ENCODE measurements around the gene CCDC169. TPM values are rescaled to one million over a fixed set of nuclear protein-coding genes. Genes with fewer than 3 reads are reported as not detected.

The CCDC169 gene
- total RNA-seq, 1 experiment from 2014 or later: not detected

DNA sequence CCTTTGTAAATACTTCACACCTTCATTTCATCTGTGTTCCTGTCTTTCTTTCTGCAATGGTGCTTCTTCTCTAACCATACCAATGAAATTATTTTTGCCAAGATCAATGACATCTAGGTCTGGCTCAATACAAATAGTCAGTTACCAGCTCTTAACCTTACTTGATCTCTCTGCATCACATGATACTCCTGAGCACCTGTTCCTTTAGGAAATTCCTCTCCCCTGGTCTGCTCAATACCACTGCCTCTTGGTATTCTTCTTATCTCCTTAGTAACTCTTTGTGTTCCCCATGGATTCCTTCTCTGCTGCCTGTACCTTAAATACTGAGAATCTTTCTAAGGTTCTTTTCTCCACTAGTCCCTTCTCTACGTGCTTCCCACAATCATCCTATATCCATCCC is 109.2 kb downstream of the CCDC169 start:
- RAD21 ChIA-PET (ENCODE audit: low non-redundant PET in 1 of 2, low total read pairs in 2 of 2, uncharacterized antibody in 2 of 2, unreplicated experiment in 2 of 2): no interaction called here
- no peak for DNase-seq (ENCODE audit: low read depth, low spot score)
- no TSS peak for BruUV-seq (replicated peaks)
- no peak for ATAC-seq
- Histone ChIP-seq H3K36me3 (ENCODE audit: control insufficient read depth in 1 of 2, insufficient read depth in 2 of 2, low read length in 2 of 2) (no peaks in the 10 kb centered on the region), H3K27me3 (ENCODE audit: insufficient read depth, low read length) (no peaks in the 10 kb centered on the region), H3K4me2 (ENCODE audit: low read length) (no peak overlapping the region), H3K9me2 (ENCODE audit: insufficient read depth) (no peaks in the 10 kb centered on the region), H4K20me1 (ENCODE audit: insufficient read depth) (no peaks in the 10 kb centered on the region), H3K9me3 (ENCODE audit: control insufficient read depth in 1 of 2, insufficient read depth in 1 of 2, low read depth in 1 of 2, low read length in 2 of 2) (peaks cover 0 to 13% of the 10 kb centered on the region in 2 experiments; a peak in 3 of 4 replicates), H2AFZ (ENCODE audit: low read depth, low read length, poor library complexity, severe bottlenecking) (no peak overlapping the region), H3K4me3 (replicated peaks in 1 of 2; ENCODE audit: low read depth in 1 of 2, low read length in 2 of 2) (no peak overlapping the region), H3K9ac (ENCODE audit: low read length) (no peak overlapping the region), H3K79me2 (ENCODE audit: insufficient read depth, low read length) (no peaks in the 10 kb centered on the region), H3K4me1 (ENCODE audit: control insufficient read depth in 1 of 2, insufficient read depth in 2 of 2, low read length in 2 of 2) (no peaks in the 10 kb centered on the region), H3K27ac (ENCODE audit: low read depth, low read length) (no peak overlapping the region)
- intact Hi-C loops (cut with micrococcal nuclease): no loop called here
- POLR2A ChIA-PET: no interaction called here
- CTCF ChIA-PET: no interaction called here
- TF ChIP-seq TCF7L2 (IDR thresholded peaks at IDR 0.05; ENCODE audit: borderline replicate concordance, extremely low read depth, insufficient read depth, insufficient read length) (no peak), EZH2phosphoT487 (IDR thresholded peaks at IDR 0.05; ENCODE audit: borderline replicate concordance) (no peak), EZH2 (IDR thresholded peaks at IDR 0.05) (no peak), POLR2A (IDR thresholded peaks at IDR 0.05; ENCODE audit: borderline replicate concordance, extremely low read depth, insufficient read depth, insufficient read length) (no peak), SRF (IDR thresholded peaks at IDR 0.05; ENCODE audit: low read depth) (no peak), RAD21 (IDR thresholded peaks at IDR 0.05; ENCODE audit: low read depth) (no peak), CEBPB (IDR thresholded peaks at IDR 0.05; ENCODE audit: low read depth) (no peak), POLR2AphosphoS5 (IDR thresholded peaks at IDR 0.05; ENCODE audit: low read depth, low read length) (no peak), CBX3 (IDR thresholded peaks at IDR 0.05; ENCODE audit: low read depth) (no peak), ZNF274 (IDR thresholded peaks at IDR 0.05; ENCODE audit: low read depth, low read length) (no peak), YY1 (IDR thresholded peaks at IDR 0.05; ENCODE audit: extremely low read depth, insufficient replicate concordance, low read depth, low read length) (no peak), SP1 (IDR thresholded peaks at IDR 0.05; ENCODE audit: low read depth) (no peak), JUND (IDR thresholded peaks at IDR 0.05) (no peak)
- TF ChIP-seq, protein P1, sequence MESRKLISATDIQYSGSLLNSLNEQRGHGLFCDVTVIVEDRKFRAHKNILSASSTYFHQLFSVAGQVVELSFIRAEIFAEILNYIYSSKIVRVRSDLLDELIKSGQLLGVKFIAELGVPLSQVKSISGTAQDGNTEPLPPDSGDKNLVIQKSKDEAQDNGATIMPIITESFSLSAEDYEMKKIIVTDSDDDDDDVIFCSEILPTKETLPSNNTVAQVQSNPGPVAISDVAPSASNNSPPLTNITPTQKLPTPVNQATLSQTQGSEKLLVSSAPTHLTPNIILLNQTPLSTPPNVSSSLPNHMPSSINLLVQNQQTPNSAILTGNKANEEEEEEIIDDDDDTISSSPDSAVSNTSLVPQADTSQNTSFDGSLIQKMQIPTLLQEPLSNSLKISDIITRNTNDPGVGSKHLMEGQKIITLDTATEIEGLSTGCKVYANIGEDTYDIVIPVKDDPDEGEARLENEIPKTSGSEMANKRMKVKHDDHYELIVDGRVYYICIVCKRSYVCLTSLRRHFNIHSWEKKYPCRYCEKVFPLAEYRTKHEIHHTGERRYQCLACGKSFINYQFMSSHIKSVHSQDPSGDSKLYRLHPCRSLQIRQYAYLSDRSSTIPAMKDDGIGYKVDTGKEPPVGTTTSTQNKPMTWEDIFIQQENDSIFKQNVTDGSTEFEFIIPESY (IDR thresholded peaks at IDR 0.05; ENCODE audit: extremely low read depth, insufficient replicate concordance, low read length): no peak
- TF ChIP-seq, protein P2, sequence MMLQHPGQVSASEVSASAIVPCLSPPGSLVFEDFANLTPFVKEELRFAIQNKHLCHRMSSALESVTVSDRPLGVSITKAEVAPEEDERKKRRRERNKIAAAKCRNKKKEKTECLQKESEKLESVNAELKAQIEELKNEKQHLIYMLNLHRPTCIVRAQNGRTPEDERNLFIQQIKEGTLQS (IDR thresholded peaks at IDR 0.05): no peak
- TF ChIP-seq, protein P3, sequence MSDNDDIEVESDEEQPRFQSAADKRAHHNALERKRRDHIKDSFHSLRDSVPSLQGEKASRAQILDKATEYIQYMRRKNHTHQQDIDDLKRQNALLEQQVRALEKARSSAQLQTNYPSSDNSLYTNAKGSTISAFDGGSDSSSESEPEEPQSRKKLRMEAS (IDR thresholded peaks at IDR 0.05): no peak
- TF ChIP-seq, protein P4, sequence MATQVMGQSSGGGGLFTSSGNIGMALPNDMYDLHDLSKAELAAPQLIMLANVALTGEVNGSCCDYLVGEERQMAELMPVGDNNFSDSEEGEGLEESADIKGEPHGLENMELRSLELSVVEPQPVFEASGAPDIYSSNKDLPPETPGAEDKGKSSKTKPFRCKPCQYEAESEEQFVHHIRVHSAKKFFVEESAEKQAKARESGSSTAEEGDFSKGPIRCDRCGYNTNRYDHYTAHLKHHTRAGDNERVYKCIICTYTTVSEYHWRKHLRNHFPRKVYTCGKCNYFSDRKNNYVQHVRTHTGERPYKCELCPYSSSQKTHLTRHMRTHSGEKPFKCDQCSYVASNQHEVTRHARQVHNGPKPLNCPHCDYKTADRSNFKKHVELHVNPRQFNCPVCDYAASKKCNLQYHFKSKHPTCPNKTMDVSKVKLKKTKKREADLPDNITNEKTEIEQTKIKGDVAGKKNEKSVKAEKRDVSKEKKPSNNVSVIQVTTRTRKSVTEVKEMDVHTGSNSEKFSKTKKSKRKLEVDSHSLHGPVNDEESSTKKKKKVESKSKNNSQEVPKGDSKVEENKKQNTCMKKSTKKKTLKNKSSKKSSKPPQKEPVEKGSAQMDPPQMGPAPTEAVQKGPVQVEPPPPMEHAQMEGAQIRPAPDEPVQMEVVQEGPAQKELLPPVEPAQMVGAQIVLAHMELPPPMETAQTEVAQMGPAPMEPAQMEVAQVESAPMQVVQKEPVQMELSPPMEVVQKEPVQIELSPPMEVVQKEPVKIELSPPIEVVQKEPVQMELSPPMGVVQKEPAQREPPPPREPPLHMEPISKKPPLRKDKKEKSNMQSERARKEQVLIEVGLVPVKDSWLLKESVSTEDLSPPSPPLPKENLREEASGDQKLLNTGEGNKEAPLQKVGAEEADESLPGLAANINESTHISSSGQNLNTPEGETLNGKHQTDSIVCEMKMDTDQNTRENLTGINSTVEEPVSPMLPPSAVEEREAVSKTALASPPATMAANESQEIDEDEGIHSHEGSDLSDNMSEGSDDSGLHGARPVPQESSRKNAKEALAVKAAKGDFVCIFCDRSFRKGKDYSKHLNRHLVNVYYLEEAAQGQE (IDR thresholded peaks at IDR 0.05; ENCODE audit: low read depth): no peak
